Transverse colon (tissue), 4 donors: ENCODE measurements around the gene ABCA7.

Experiments
- CTCF ChIP-seq, 5 experiments: fragments of 200-600 bp in 3 of 5; fragments of 450-650 bp in 2 of 5; sonication (generic) in 3 of 5; IDR thresholded peaks; 1 replicate in 2 of 5; 2 replicates in 3 of 5; pipeline ENCODE4 v1.5.1; 2016 to 2017; ENCODE audit warnings: antibody characterized with exemption in 5 of 5, inconsistent platforms in 3 of 5, mild to moderate bottlenecking in 2 of 5, moderate library complexity in 1 of 5
- EP300 ChIP-seq: sonication (generic); formaldehyde crosslinking; IDR thresholded peaks from one replicate; pipeline ENCODE4 v1.6.1; 2017; ENCODE audit warnings: antibody characterized with exemption, low read depth
- POLR2A ChIP-seq: fragments of 450-650 bp; IDR thresholded peaks from one replicate; pipeline ENCODE4 v1.6.1; 2016; ENCODE audit warnings: antibody characterized with exemption, mild to moderate bottlenecking, moderate library complexity
- POLR2AphosphoS5 ChIP-seq, 3 donors: sonication (generic); formaldehyde crosslinking; IDR thresholded peaks; one replicate each; pipeline ENCODE4 v1.6.1; 2016; ENCODE audit warnings: antibody characterized with exemption in 3 of 3

- TF ChIP-seq CTCF (IDR thresholded peaks at IDR 0.05) (no peak), POLR2AphosphoS5 (IDR thresholded peaks at IDR 0.05) (no peak), EP300 (no peak), POLR2A (no peak)
These were observed 44.7 kb upstream of the ABCA7 start for GRCh38 chr19:995051-995827.
